HCT116 (cell line): Measurements from ENCODE around the gene UGT1A7. TPM values are rescaled to one million over a fixed set of nuclear protein-coding genes. Genes with fewer than 3 reads are reported as not detected.

ENCODE experiments used
- ATAC-seq: fragments of 200-7000 bp; cut with Tn5 transposase; 2 replicates; pipeline ENCODE4 v1.9.1; 2020; ENCODE audit warnings: mild to moderate bottlenecking, moderate library complexity
- BruUV-seq: library from RNA; stranded (reverse); fragments of 400-500 nt; replicated peaks from 2 replicates; lab custom pipeline; 2021; lab: Mats Ljungman, UMichigan
- CTCF ChIA-PET: fragments of 300-600 bp; sonication (Branson Sonifier 250); formaldehyde crosslinking; loops from one replicate; lab custom pipeline; 2021; ENCODE audit warnings: antibody characterized with exemption; lab: Charles Lee
- POLR2A ChIA-PET: fragments of 300-600, 350-600 bp; sonication (Branson Sonifier 250); formaldehyde crosslinking; loops from one replicate; lab custom pipeline; 2021; ENCODE audit warnings: antibody characterized with exemption; lab: Charles Lee
- RAD21 ChIA-PET, 2 experiments: fragments of 300-600 bp; sonication (Branson Sonifier 250); formaldehyde crosslinking; loops; one replicate each; lab custom pipeline; 2023; ENCODE audit warnings: low total read pairs in 2 of 2; ENCODE audit not compliant: uncharacterized antibody in 2 of 2, unreplicated experiment in 2 of 2, low non-redundant PET in 1 of 2; lab: Charles Lee
- DNase-seq: peaks from one replicate; pipeline ENCODE4 v3.0.0-alpha.2; 2010; ENCODE audit warnings: low read depth, low spot score
- H2AFZ ChIP-seq: fragments of 200-600 bp; shearing (Covaris generic), sonication (generic); 2 replicates; pipeline ENCODE4 v1.6.1; 2017; ENCODE audit warnings: low read depth, mixed run types, mixed read lengths, antibody characterized with exemption, low read length; ENCODE audit not compliant: poor library complexity, severe bottlenecking
- H3K27ac ChIP-seq: 2 replicates; pipeline ENCODE4 v1.5.1; 2012; ENCODE audit warnings: low read depth, low read length
- H3K27me3 ChIP-seq: fragments of 200-600 bp; sonication (generic); 2 replicates; pipeline ENCODE4 v1.6.1; 2016; ENCODE audit warnings: mixed run types, low read length, mixed read lengths; ENCODE audit not compliant: insufficient read depth
- H3K36me3 ChIP-seq, 2 experiments: fragments of 200-500 bp in 1 of 2; fragments of 200-600 bp in 1 of 2; sonication (Bioruptor generic) in 1 of 2; sonication (generic) in 1 of 2; 2 replicates each; pipeline versions ENCODE4 v1.5.1 to v1.6.1; 2014 to 2016; ENCODE audit warnings: low read length in 2 of 2, inconsistent platforms in 1 of 2, mixed read lengths in 1 of 2, mixed run types in 1 of 2; ENCODE audit not compliant: insufficient read depth in 2 of 2, control insufficient read depth in 1 of 2
- H3K4me1 ChIP-seq, 2 experiments: fragments of 200-600 bp in 1 of 2; sonication (generic) in 1 of 2; 2 replicates each; pipeline versions ENCODE4 v1.5.1 to v1.6.1; 2012 to 2017; ENCODE audit warnings: low read length in 2 of 2, inconsistent platforms in 1 of 2, mild to moderate bottlenecking in 1 of 2, mixed read lengths in 1 of 2, mixed run types in 1 of 2, moderate library complexity in 1 of 2; ENCODE audit not compliant: insufficient read depth in 2 of 2, control insufficient read depth in 1 of 2
- H3K4me2 ChIP-seq: fragments of 200-600 bp; sonication (generic); 2 replicates; pipeline ENCODE4 v1.6.1; 2017; ENCODE audit warnings: mixed run types, low read length, mixed read lengths
- H3K4me3 ChIP-seq, 2 experiments: fragments of 200-600 bp in 1 of 2; sonication (generic) in 1 of 2; replicated peaks in 1 of 2; 2 replicates each; pipeline ENCODE4 v1.5.1; 2011 to 2016; ENCODE audit warnings: low read length in 2 of 2, control low read depth in 1 of 2, low read depth in 1 of 2, mild to moderate bottlenecking in 1 of 2, mixed read lengths in 1 of 2, mixed run types in 1 of 2
- H3K79me2 ChIP-seq: fragments of 200-600 bp; sonication (generic); 2 replicates; pipeline ENCODE4 v1.6.1; 2017; ENCODE audit warnings: mild to moderate bottlenecking, mixed run types, low read length, moderate library complexity, mixed read lengths; ENCODE audit not compliant: insufficient read depth
- H3K9ac ChIP-seq: fragments of 200-600 bp; sonication (generic); 2 replicates; pipeline ENCODE4 v1.6.1; 2016; ENCODE audit warnings: low read length, mixed read lengths
- H3K9me2 ChIP-seq: fragments of 200-600 bp; sonication (generic), shearing (Covaris generic); 2 replicates; pipeline ENCODE4 v1.6.1; 2017; ENCODE audit warnings: mixed run types, mild to moderate bottlenecking, moderate library complexity; ENCODE audit not compliant: insufficient read depth
- H3K9me3 ChIP-seq, 2 experiments: fragments of 200-500 bp in 1 of 2; fragments of 200-600 bp in 1 of 2; sonication (Bioruptor generic) in 1 of 2; sonication (generic) in 1 of 2; 2 replicates each; pipeline ENCODE4 v1.6.1; 2014 to 2017; ENCODE audit warnings: low read length in 2 of 2, mixed read lengths in 2 of 2, inconsistent platforms in 1 of 2, low read depth in 1 of 2, mild to moderate bottlenecking in 1 of 2, mixed run types in 1 of 2, moderate library complexity in 1 of 2; ENCODE audit not compliant: control insufficient read depth in 1 of 2, insufficient read depth in 1 of 2
- H4K20me1 ChIP-seq: fragments of 200-600 bp; sonication (generic), shearing (Covaris generic); 2 replicates; pipeline ENCODE4 v1.6.1; 2017; ENCODE audit warnings: mixed run types, mild to moderate bottlenecking, moderate library complexity; ENCODE audit not compliant: insufficient read depth
- CBX3 ChIP-seq: IDR thresholded peaks from 2 replicates; pipeline ENCODE4 v1.6.1; 2012; ENCODE audit warnings: low read depth
- CEBPB ChIP-seq: IDR thresholded peaks from 2 replicates; pipeline ENCODE4 v1.6.1; 2012; ENCODE audit warnings: low read depth
- CTCF ChIP-seq, 3 experiments: fragments of 200-600 bp in 1 of 3; sonication (generic) in 1 of 3; IDR thresholded peaks in 2 of 3; conservative IDR thresholded peaks in 1 of 3; 2 replicates each; pipeline ENCODE4 v1.5.1; 2012 to 2017; ENCODE audit warnings: low read depth in 2 of 3, low read length in 2 of 3, antibody characterized with exemption in 1 of 3, borderline replicate concordance in 1 of 3, control low read depth in 1 of 3, mild to moderate bottlenecking in 1 of 3, mixed read lengths in 1 of 3, mixed run types in 1 of 3, moderate library complexity in 1 of 3; ENCODE audit not compliant: insufficient read depth in 1 of 3
- EGR1 ChIP-seq: IDR thresholded peaks from 2 replicates; pipeline ENCODE4 v1.6.1; 2012; ENCODE audit warnings: low read depth
- ELF1 ChIP-seq: IDR thresholded peaks from 2 replicates; pipeline ENCODE4 v1.6.1; 2012; ENCODE audit warnings: low read depth, borderline replicate concordance
- EZH2 ChIP-seq: fragments of 200-600 bp; sonication (generic); IDR thresholded peaks from 2 replicates; pipeline ENCODE4 v1.6.1; 2017; ENCODE audit warnings: antibody characterized with exemption, mixed run types
- EZH2phosphoT487 ChIP-seq: fragments of 200-600 bp; IDR thresholded peaks from 2 replicates; pipeline ENCODE4 v1.6.1; 2018; ENCODE audit warnings: antibody characterized with exemption, borderline replicate concordance
- FOSL1 ChIP-seq: IDR thresholded peaks from 2 replicates; pipeline ENCODE4 v1.6.1; 2012; ENCODE audit warnings: low read depth
- JUND ChIP-seq: IDR thresholded peaks from 2 replicates; pipeline ENCODE4 v1.6.1; 2012
- MAX ChIP-seq: IDR thresholded peaks from 2 replicates; pipeline ENCODE4 v1.6.1; 2012
- POLR2A ChIP-seq: IDR thresholded peaks from 2 replicates; pipeline ENCODE4 v1.7.0; 2011; ENCODE audit warnings: borderline replicate concordance; ENCODE audit not compliant: insufficient read depth, insufficient read length; ENCODE audit errors: extremely low read depth
- POLR2AphosphoS5 ChIP-seq: IDR thresholded peaks from 2 replicates; pipeline ENCODE4 v1.6.1; 2011; ENCODE audit warnings: mild to moderate bottlenecking, low read depth, low read length, moderate library complexity
- RAD21 ChIP-seq: IDR thresholded peaks from 2 replicates; pipeline ENCODE4 v1.6.1; 2012; ENCODE audit warnings: low read depth, mild to moderate bottlenecking
- REST ChIP-seq: IDR thresholded peaks from 2 replicates; pipeline ENCODE4 v1.6.1; 2012; ENCODE audit warnings: low read depth
- SIN3A ChIP-seq: IDR thresholded peaks from 2 replicates; pipeline ENCODE4 v1.6.1; 2012; ENCODE audit warnings: low read depth
- SRF ChIP-seq: IDR thresholded peaks from 2 replicates; pipeline ENCODE4 v1.6.1; 2012; ENCODE audit warnings: low read depth
- TCF7L2 ChIP-seq: IDR thresholded peaks from 2 replicates; pipeline ENCODE4 v1.7.0; 2011; ENCODE audit warnings: borderline replicate concordance, inconsistent platforms; ENCODE audit not compliant: insufficient read depth, insufficient read length; ENCODE audit errors: extremely low read depth
- ZFX ChIP-seq: fragments of 450-650 bp; IDR thresholded peaks from 2 replicates; pipeline ENCODE4 v1.6.1; 2017
- intact Hi-C: fragments of 100-400 bp; cut with micrococcal nuclease; formaldehyde crosslinking; loops from 2 replicates; pipeline ENCODE4 v1.10.0; 2022
- total RNA-seq: library from RNA; stranded (reverse); gene quantifications from one replicate; pipeline ENCODE4 v1.2.1, GENCODE V29; 2021; ENCODE audit not compliant: unreplicated experiment

UGT1A7 gene
- total RNA-seq, 1 experiment from 2014 or later: not detected

GRCh38 chr2:233754872-233755611, 73.3 kb downstream of the UGT1A7 start:
- no peaks in the 10 kb centered on the region for H3K27me3 ChIP-seq
- RAD21 ChIA-PET: no interaction called here
- no peaks in the 10 kb centered on the region for H3K36me3 ChIP-seq
- DNase-seq (no peak), ATAC-seq (no peak)
- H3K9me2 ChIP-seq: no peaks in the 10 kb centered on the region
- no peak overlapping the region for H3K4me2 ChIP-seq
- BruUV-seq: no TSS peak
- no peak overlapping the region for H3K9ac ChIP-seq
- intact Hi-C loops: no loop called here
- H3K27ac ChIP-seq: no peak overlapping the region
- no peak overlapping the region for H3K4me3 ChIP-seq
- no peak for TF ChIP-seq EZH2
- no peak for TF ChIP-seq POLR2AphosphoS5
- TF ChIP-seq RAD21: no peak
- TF ChIP-seq CBX3: no peak
- TF ChIP-seq EZH2phosphoT487: no peak
- no peak for TF ChIP-seq POLR2A
- no peak for TF ChIP-seq REST
- TF ChIP-seq SRF: no peak
- TF ChIP-seq SIN3A: no peak
- no peak for TF ChIP-seq ELF1
- TF ChIP-seq CTCF (IDR thresholded peaks at IDR 0.05 in 2 of 3, conservative IDR thresholded peaks at IDR 0.05 in 1 of 3; ENCODE audit: borderline replicate concordance in 1 of 3, insufficient read depth in 1 of 3, low read depth in 2 of 3, low read length in 2 of 3): no peak
- TF ChIP-seq MAX: no peak
- TF ChIP-seq TCF7L2: no peak
- TF ChIP-seq CEBPB: no peak
- no peak for TF ChIP-seq JUND
- no peak for TF ChIP-seq EGR1
- no peak for TF ChIP-seq ZFX
- TF ChIP-seq FOSL1: no peak
- no peaks in the 10 kb centered on the region for H4K20me1 ChIP-seq
- no peaks in the 10 kb centered on the region for H3K9me3 ChIP-seq
- H3K4me1 ChIP-seq: no peaks in the 10 kb centered on the region
- no peak overlapping the region for H2AFZ ChIP-seq
- CTCF ChIA-PET: no interaction called here
- H3K79me2 ChIP-seq: no peaks in the 10 kb centered on the region
- POLR2A ChIA-PET: no interaction called here
